PC-3 (cell line): ENCODE data around the gene MFNG. TPM values are rescaled to one million over a fixed set of nuclear protein-coding genes. Genes with fewer than 3 reads are reported as not detected.

Experiments
- ATAC-seq: fragments of 200-7000 bp; cut with Tn5 transposase; 2 replicates; pipeline ENCODE4 v1.9.1; 2020; ENCODE audit warnings: mild to moderate bottlenecking, moderate library complexity
- BruUV-seq: library from RNA; stranded (reverse); fragments of 400-500 nt; replicated peaks from 2 replicates; lab custom pipeline; 2021; lab: Mats Ljungman, UMichigan
- CTCF ChIA-PET: fragments of 300-600 bp; sonication (Branson Sonifier 250); formaldehyde crosslinking; loops from one replicate; lab custom pipeline; 2022; ENCODE audit warnings: antibody characterized with exemption; lab: Charles Lee
- POLR2A ChIA-PET: fragments of 300-600 bp; sonication (Branson Sonifier 250); formaldehyde crosslinking; loops from one replicate; lab custom pipeline; 2022; ENCODE audit warnings: antibody characterized with exemption; ENCODE audit not compliant: unreplicated experiment; lab: Charles Lee
- DNase-seq: peaks from one replicate; pipeline ENCODE4 v3.0.0-alpha.2; 2015
- H2AFZ ChIP-seq: fragments of 300-600 bp; sonication (generic); 2 replicates; pipeline ENCODE4 v1.6.0; 2016; ENCODE audit warnings: antibody characterized with exemption, low read length
- H3F3A ChIP-seq: fragments of 300-600 bp; sonication (generic); one replicate; pipeline ENCODE4 v1.6.0; 2017; ENCODE audit warnings: antibody characterized with exemption, low read length, control low read depth, mild to moderate bottlenecking; ENCODE audit not compliant: unreplicated experiment
- H3K27ac ChIP-seq: fragments of 300-600 bp; sonication (generic); 2 replicates; pipeline ENCODE4 v1.5.1; 2016; ENCODE audit warnings: mild to moderate bottlenecking, low read length
- H3K27me3 ChIP-seq: fragments of 300-600 bp; sonication (generic); 2 replicates; pipeline ENCODE4 v1.6.1; 2016; ENCODE audit warnings: low read length, mixed read lengths
- H3K36me3 ChIP-seq: fragments of 300-600 bp; sonication (generic); 2 replicates; pipeline ENCODE4 v1.6.1; 2016; ENCODE audit warnings: low read depth, mixed run types, low read length, mixed read lengths
- H3K4me1 ChIP-seq: fragments of 300-600 bp; sonication (generic); 2 replicates; pipeline ENCODE4 v1.5.1; 2016; ENCODE audit warnings: low read length; ENCODE audit not compliant: insufficient read depth
- H3K4me2 ChIP-seq: fragments of 300-600 bp; sonication (generic); 2 replicates; pipeline ENCODE4 v1.6.0; 2016; ENCODE audit warnings: low read length
- H3K4me3 ChIP-seq: fragments of 300-600 bp; sonication (generic); 2 replicates; pipeline ENCODE4 v1.5.1; 2016; ENCODE audit warnings: mild to moderate bottlenecking, low read length, mixed read lengths
- H3K79me2 ChIP-seq: fragments of 300-600 bp; sonication (generic); 2 replicates; pipeline ENCODE4 v1.6.1; 2017; ENCODE audit warnings: low read length, mixed read lengths
- H3K9ac ChIP-seq: fragments of 300-600 bp; sonication (generic); 2 replicates; pipeline ENCODE4 v1.6.0; 2016; ENCODE audit warnings: mild to moderate bottlenecking, low read length
- H3K9me2 ChIP-seq: fragments of 300-600 bp; sonication (generic); replicated peaks from 2 replicates; pipeline ENCODE4 v1.6.1; 2016; ENCODE audit warnings: mixed run types, low read length, mixed read lengths
- H3K9me3 ChIP-seq: fragments of 300-600 bp; sonication (generic); 2 replicates; pipeline ENCODE4 v1.6.1; 2016; ENCODE audit warnings: low read length, mixed read lengths
- H4K20me1 ChIP-seq: fragments of 300-600 bp; sonication (generic); 2 replicates; pipeline ENCODE4 v1.6.1; 2016; ENCODE audit warnings: low read length, mixed read lengths
- CTCF ChIP-seq: fragments of 300-600 bp; sonication (generic); conservative IDR thresholded peaks from 2 replicates; pipeline ENCODE4 v1.5.1; 2017; ENCODE audit warnings: antibody characterized with exemption, low read depth, mild to moderate bottlenecking, low read length
- EZH2 ChIP-seq: fragments of 300-600 bp; sonication (generic); IDR thresholded peaks from one replicate; pipeline ENCODE4 v1.6.1; 2017; ENCODE audit warnings: antibody characterized with exemption, mild to moderate bottlenecking, low read length; ENCODE audit not compliant: unreplicated experiment
- EZH2phosphoT487 ChIP-seq: fragments of 300-600 bp; sonication (generic); IDR thresholded peaks from 2 replicates; pipeline ENCODE4 v1.6.1; 2018; ENCODE audit warnings: mild to moderate bottlenecking, antibody characterized with exemption, low read length, borderline replicate concordance
- intact Hi-C: fragments of 100-400 bp; cut with micrococcal nuclease; formaldehyde crosslinking; loops from 2 replicates; pipeline ENCODE4 v1.9.0; 2023
- total RNA-seq: library from RNA; depleted of rRNA; stranded (reverse); fragments of >200 nt; gene quantifications from 2 replicates; pipeline ENCODE4 v1.2.3, GENCODE V29; 2014

MFNG gene
- total RNA-seq, 1 experiment from 2014 or later: 1.7 TPM

- intact Hi-C loops: no loop called here
- Histone ChIP-seq H3K79me2 (no peaks in the 10 kb centered on the region), H3K9me2 (no peaks in the 10 kb centered on the region), H3K9me3 (no peaks in the 10 kb centered on the region), H2AFZ (no peak overlapping the region), H3K27me3 (no peaks in the 10 kb centered on the region), H4K20me1 (no peaks in the 10 kb centered on the region), H3K9ac (no peak overlapping the region), H3K4me3 (no peak overlapping the region), H3K36me3 (no peaks in the 10 kb centered on the region), H3K27ac (no peak overlapping the region), H3K4me1 (no peaks in the 10 kb centered on the region), H3K4me2 (no peak overlapping the region), H3F3A (no peaks in the 10 kb centered on the region)
- TF ChIP-seq EZH2phosphoT487 (no peak), CTCF (no peak), EZH2 (no peak)
- no peak for ATAC-seq
- BruUV-seq: no TSS peak
- no peak for DNase-seq
- POLR2A ChIA-PET: no interaction called here
- CTCF ChIA-PET: no interaction called here
These were observed 9.5 kb downstream of the MFNG start for GRCh38 chr22:37476389-37477329.

- no peak overlapping the region for H3K9ac ChIP-seq
- TF ChIP-seq EZH2phosphoT487 (no peak), CTCF (no peak), EZH2 (no peak)
- intact Hi-C loops: no loop called here
- CTCF ChIA-PET: no interaction called here
- no TSS peak for BruUV-seq
- no peak overlapping the region for H3K4me3 ChIP-seq
- no peaks in the 10 kb centered on the region for H3K9me3 ChIP-seq
- no peak for DNase-seq
- no peak for ATAC-seq
- H3K27ac ChIP-seq: no peak overlapping the region
- no peak overlapping the region for H3K4me2 ChIP-seq
- H3K79me2 ChIP-seq: no peaks in the 10 kb centered on the region
- no peaks in the 10 kb centered on the region for H3F3A ChIP-seq
- POLR2A ChIA-PET: no interaction called here
- H2AFZ ChIP-seq: no peak overlapping the region
- no peaks in the 10 kb centered on the region for H3K4me1 ChIP-seq
- no peaks in the 10 kb centered on the region for H3K9me2 ChIP-seq
- no peaks in the 10 kb centered on the region for H3K27me3 ChIP-seq
- no peaks in the 10 kb centered on the region for H3K36me3 ChIP-seq
- H4K20me1 ChIP-seq: no peaks in the 10 kb centered on the region
These were observed 11.6 kb downstream of the MFNG start for GRCh38 chr22:37474447-37475090.
